Measurements from ENCODE around the gene SGK2. TPM values are rescaled to one million over a fixed set of nuclear protein-coding genes. Genes with fewer than 3 reads are reported as not detected.

SGK2 gene
- total and polyA plus RNA-seq, 2 of the 13 experiments (the other 11 are each of a cell fraction or from before 2014, with no cell fraction given), result 6.2 to 29.4 TPM

- TF ChIP-seq ARID4A (CRISPR knock-in tag; IDR thresholded peaks at IDR 0.05; ENCODE audit: borderline replicate concordance) (peak; percentile 90), ZNF607 (CRISPR knock-in tag; IDR thresholded peaks at IDR 0.05; ENCODE audit: borderline replicate concordance) (peak; percentile 87), GABPB1 (CRISPR knock-in tag; IDR thresholded peaks at IDR 0.05) (peak; percentile 56), ZNF382 (CRISPR knock-in tag; IDR thresholded peaks at IDR 0.05; ENCODE audit: borderline replicate concordance) (no peak), GPN1 (CRISPR knock-in tag; IDR thresholded peaks at IDR 0.05; ENCODE audit: borderline replicate concordance) (no peak), ATF2 (CRISPR knock-in tag; IDR thresholded peaks at IDR 0.05) (no peak; the same call in 1 of the 2 replicates), PBX3 (CRISPR knock-in tag; IDR thresholded peaks at IDR 0.05; ENCODE audit: borderline replicate concordance) (no peak), ZBTB38 (CRISPR knock-in tag; IDR thresholded peaks at IDR 0.05) (peak; percentile 51; the same call in 1 of the 2 replicates), ZBTB21 (CRISPR knock-in tag; IDR thresholded peaks at IDR 0.05) (0 out of 2 replicates have a peak, but pooled peaks have one; percentile 9), ARNT (IDR thresholded peaks at IDR 0.05) (no peak), ATF7-NPFF (CRISPR knock-in tag; IDR thresholded peaks at IDR 0.05; ENCODE audit: low read depth) (peak; percentile 80; the same call in 1 of the 2 replicates), GRHL1 (CRISPR knock-in tag; conservative IDR thresholded peaks at IDR 0.05) (no peak), POLR2G (IDR thresholded peaks at IDR 0.05; ENCODE audit: low read depth, low read length) (peak; percentile 97), ZNF597 (CRISPR knock-in tag; IDR thresholded peaks at IDR 0.05) (no peak), AGO1 (IDR thresholded peaks at IDR 0.05; ENCODE audit: low read depth, low read length, poor library complexity, severe bottlenecking) (no peak), CERS6 (CRISPR knock-in tag; IDR thresholded peaks at IDR 0.05) (no peak), U2AF1 (optimal IDR thresholded peaks at IDR 0.05; ENCODE audit: low read depth, low read length) (no peak)
Observed at GRCh38 chr20:43558412-43559146, at the start of gene SGK2 (continued).

All from HepG2 (cell line).